Measurements from ENCODE around the gene MINAR1.
"Not testable (repeated sequence)": the region's sequence is repeated elsewhere in the genome, so short reads cannot be mapped to it uniquely, and the experiment has no call there.

The MINAR1 gene, protein sequence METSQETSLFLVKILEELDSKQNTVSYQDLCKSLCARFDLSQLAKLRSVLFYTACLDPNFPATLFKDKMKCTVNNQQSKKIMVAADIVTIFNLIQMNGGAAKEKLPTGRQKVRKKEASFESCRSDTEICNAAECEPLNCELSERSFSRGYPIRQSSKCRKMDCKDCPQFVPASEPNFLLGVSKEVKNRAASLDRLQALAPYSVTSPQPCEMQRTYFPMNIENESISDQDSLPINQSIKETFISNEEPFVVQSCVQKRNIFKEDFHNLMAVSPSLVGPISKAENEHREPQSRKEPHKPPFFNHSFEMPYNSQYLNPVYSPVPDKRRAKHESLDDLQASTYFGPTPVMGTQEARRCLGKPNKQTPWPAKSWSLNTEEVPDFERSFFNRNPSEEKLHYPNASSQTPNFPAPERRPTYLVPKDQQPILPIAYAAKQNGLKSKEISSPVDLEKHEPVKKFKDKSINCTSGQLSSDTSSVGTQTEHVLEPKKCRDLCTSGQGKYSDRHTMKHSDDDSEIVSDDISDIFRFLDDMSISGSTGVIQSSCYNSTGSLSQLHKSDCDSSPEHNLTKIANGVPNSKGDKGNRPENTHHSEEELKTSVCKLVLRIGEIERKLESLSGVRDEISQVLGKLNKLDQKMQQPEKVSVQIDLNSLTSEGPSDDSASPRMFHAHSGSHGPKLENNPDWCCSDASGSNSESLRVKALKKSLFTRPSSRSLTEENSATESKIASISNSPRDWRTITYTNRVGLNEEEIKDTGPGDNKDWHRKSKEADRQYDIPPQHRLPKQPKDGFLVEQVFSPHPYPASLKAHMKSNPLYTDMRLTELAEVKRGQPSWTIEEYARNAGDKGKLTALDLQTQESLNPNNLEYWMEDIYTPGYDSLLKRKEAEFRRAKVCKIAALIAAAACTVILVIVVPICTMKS

DNA sequence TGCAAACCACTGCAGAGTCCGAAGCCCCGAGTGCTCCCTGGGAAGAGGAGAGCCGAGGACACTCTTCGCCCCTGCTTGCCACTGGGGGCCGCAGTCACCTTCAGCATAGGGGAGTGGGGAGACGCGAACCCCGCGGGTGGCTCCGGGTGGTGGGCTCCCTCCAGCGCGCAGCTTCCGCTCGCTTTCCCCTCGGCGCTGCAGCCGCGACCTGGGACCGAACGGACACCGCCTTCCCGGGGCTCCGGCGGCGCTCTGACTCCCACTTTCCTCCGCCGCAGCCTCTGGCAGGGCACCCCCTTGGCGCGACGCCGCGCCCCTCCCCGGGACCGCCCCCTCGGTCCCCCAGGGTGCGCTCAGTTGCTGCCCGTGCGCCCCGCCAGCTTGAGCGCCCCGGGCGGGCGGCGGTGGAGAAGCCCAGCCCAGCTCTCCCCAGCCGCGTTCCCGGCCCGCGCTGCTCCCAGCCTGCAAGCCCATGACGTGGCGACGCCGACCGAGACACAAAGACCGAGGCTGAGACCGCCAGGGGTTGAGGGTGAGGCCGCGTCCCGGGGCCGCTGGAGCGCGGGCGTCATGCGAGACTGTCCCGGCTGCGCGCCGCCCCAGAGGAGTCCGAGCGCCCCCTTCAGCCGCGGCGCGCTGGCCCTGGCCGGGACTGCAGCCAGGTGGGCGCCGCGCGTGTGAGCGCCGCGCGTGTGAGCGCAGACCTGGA is at the start of gene MINAR1:
TSS of gene MINAR1 (plus strand) at position 701 of the 709 bp plus-strand sequence. CDS start 23,812 bp downstream, outside the sequence.
- no peak for DNase-seq

DNA sequence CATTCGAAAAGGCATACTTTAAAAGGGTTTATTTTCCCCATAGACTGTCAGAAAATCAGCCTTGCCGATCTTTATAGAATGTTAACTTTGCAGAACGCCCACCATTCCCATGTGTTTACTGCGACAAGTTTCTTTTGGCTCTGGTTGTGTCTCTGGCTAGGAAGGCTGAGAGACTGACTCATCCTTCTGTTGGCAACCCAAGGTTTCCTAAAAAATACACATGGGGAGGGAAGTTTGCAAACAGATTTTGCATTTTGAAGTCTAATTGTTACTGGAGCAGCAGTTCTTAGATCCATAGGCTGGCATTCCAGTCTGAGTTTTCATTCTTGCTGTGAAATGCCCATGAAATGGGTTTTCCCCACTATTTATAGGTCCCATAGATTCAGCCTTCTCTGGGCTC is 37.9 kb upstream of the MINAR1 start:
- no peak for DNase-seq

- DNase-seq = no peak
These were observed 35.3 kb upstream of the MINAR1 start for GRCh38 chr15:79396850-79397249.

- no peak for DNase-seq
These were observed 34.7 kb upstream of the MINAR1 start for GRCh38 chr15:79397269-79397910.

- DNase-seq = no peak
These were observed 32.5 kb upstream of the MINAR1 start for GRCh38 chr15:79399606-79400005.

GRCh38 chr15:79400650-79401049 is 31.5 kb upstream of the MINAR1 start:
- no peak for DNase-seq

DNA sequence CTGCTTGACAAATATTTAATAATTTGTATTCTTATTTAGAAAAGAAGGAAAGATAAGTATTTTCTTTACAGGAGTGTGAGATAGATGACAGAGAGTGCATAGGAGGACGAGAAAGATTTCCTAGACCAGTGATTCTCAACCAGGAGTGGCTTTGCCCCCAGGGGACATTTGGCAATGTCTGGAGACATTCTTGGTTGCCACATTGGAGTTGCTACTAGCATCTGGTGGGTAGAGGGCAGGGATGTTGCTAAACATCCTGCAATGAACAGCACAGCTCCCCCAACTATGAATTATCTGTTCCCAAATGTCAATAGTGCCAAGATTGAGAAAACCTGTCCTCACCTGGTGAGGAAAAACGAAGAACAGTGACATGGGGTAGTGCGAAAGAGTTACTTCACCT is 30.8 kb upstream of the MINAR1 start:
- DNase-seq = no peak

GRCh38 chr15:79402136-79402535 is 30.0 kb upstream of the MINAR1 start:
- DNase-seq = no peak

DNA sequence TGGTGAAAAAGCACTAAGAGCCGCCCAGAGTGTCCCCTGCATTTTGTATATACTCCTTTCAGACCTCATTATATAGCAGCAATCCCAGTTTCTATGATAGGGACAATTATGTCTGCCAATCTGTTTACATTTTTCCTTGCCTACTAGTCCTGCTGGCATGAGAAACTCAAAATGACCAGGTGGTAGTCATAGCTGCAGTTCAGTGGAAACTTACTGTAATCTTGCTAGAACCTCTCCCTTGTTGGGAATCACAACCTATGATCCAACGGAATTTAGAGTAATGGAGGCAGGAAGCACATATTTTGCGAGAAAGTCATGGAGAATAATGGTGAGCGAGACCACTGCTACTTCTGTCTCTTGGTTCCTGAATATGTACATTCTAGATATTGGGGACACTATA is 28.6 kb upstream of the MINAR1 start:
- no peak for DNase-seq

DNA sequence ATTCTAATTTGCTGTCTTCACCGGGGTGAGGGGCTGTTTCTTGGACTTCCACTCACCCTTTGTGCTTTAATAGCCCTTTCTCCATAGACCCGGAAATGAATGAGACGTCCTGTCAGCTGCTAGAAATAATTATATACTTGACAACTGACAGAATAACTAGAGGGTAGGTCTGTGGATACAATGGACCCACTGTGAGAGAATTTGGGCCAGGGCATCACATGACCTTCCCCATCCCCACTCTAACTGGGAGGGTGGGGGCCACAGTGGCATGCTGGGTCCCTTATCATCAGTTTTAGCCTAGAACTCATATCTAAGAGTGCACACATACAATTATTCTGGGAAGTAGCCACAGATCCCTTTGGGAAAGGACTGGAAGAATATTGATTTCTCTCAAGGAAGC is 25.9 kb upstream of the MINAR1 start:
- DNase-seq = no peak

DNA sequence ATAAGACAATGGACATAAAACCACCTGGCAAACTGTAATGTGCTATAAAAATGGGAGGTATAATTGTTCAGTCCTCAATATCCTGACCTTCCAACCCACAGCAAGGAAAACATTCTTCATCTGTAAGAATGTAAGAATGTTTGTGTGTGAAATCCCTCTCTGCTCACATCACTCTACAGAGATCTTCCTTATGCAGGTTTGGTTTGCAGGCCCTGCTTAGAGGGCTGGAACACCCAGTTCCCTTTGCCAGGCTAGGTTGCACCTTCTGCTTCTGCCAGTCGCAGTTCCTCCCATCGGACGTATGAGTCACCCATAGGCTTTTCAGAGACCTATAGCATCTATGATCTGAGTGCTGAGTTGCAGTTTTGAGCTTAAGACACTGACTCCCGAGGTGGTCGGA is 24.1 kb upstream of the MINAR1 start:
- DNase-seq = no peak

- DNase-seq = no peak
These were observed 21.9 kb upstream of the MINAR1 start for GRCh38 chr15:79410237-79410636.

GRCh38 chr15:79412010-79412409 is 20.1 kb upstream of the MINAR1 start:
- no peak for DNase-seq

DNA sequence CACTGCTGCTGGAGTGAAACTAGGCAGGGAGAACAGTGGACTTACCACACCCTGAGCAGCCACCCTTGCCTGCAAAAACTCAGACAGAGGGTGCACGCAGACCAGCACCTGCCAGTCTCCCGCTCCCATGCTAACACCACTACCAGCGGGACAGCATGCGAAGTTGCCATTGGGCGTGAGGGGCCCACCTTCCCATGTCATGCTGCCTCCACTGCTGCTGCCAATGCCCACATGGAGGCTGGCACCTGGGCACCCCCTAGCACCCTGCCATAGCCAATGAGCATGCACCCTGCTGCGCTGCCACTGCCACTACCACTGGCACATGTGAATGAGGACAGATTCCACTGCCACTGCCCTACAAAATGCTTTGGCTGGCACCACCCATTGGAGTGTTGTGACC is 19.7 kb upstream of the MINAR1 start:
- DNase-seq = no peak

DNA sequence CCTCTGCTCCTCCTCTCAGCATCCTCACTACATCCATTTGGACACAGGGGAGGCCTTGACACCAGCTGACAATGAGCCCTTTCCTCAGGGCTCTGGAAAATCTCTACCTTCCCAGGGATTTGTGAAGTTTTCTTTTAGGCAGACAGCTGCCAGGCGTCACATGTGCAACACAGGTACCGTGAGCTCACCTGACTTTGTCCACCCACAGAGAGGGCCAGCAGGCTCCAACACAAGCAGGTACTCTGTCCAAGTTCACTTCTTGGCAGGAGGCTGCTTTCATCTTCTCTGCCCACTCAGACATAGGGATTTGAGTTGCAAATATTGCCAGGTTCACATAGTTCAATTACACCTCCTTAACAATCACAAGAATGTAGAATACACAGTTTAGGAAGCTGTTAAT is 15.3 kb upstream of the MINAR1 start:
- DNase-seq = no peak

DNA sequence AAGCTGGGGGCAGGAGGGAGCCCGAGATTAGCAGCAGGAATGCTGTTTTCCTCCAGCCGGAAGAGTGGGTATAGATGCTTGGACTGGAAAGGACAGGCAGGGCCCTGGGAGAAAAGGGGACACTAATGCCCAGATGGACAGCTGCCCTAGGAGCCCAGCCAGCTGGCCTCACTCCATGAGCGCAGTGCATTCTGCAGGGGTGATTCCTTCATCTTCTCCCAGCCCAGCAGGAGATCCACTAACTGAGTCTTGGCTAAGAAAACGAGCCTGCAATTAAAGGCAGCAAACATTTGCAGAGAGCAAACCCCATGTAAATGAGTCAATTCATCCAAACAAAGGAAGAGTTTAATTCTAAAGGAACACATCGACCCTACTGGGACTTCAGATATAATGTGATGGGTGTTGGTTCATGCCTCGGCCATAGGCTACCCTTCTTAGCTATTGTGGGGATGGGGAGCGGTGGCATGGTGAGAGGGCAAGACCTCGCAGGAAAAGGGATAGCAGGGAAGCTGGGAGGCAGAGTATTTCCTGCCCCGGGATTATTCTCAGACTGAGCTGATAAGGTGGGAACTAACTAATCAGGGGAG is 13.3 kb upstream of the MINAR1 start:
- DNase-seq = no peak

- DNase-seq = no peak
These were observed 6.4 kb upstream of the MINAR1 start for GRCh38 chr15:79425591-79426295.

GRCh38 chr15:79426899-79427298 is 5.2 kb upstream of the MINAR1 start:
- not testable (repeated sequence) for DNase-seq

DNA sequence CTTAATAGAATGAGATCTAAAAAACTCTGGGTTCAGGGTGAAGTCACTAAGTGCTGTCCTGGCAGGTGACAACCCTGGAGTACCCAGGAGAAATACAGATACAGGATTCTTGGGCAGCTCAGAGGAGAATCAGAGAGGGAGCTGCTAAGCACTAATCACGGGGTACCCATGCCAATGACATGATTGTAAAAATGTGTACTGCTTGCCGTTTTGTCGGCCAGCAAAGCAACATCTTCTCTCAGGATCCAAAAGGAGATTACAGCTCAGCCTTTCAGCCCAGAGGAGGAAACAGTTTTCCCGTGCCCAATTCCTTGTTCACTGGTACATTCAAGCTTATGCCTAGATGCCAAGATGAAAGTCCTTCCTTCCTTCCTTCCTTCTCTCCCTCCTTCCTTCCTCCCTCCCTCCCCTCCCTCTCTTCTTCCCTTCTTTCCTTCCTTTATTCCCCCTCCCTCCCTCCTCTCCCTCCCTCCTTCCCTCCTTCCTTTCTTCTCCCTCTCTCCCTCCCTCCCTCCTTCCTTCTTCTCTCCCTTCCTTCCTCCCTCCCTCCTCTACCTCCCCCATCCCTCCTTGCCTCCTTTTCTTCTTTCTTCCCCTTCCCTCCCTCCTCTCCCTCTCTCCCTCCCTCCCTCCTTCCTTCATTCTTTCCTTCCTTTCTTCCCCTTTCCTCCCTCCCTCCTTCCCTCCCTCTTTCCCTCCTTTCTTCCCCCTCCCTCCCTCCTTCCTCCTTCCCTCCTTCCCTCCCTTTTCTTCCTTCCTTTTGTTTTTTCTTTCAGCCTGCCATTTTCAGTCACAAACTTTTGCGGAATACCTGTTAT is 4.1 kb upstream of the MINAR1 start:
- DNase-seq = no peak

- DNase-seq = no peak
These were observed 1.1 kb upstream of the MINAR1 start for GRCh38 chr15:79430901-79431635.

All from stimulated activated CD4-positive, alpha-beta T cell treated with anti-CD3 and anti-CD28 coated beads, Interleukin-4, amount 100 ng/mL, for 24 hours (primary cell).